GM23248 (cell line): Measurements from ENCODE around the gene TSPEAR. TPM values are rescaled to one million over a fixed set of nuclear protein-coding genes. Genes with fewer than 3 reads are reported as not detected.

ENCODE experiments used
- DNase-seq: peaks from one replicate; pipeline ENCODE4 v3.0.0-alpha.2; 2015
- H2AFZ ChIP-seq: fragments of 200-600 bp; sonication (generic); 2 replicates; pipeline ENCODE4 v1.6.1; 2016; ENCODE audit warnings: antibody characterized with exemption
- H3F3A ChIP-seq: fragments of 200-600 bp; sonication (generic); 2 replicates; pipeline ENCODE4 v1.6.1; 2016; ENCODE audit warnings: mild to moderate bottlenecking, antibody characterized with exemption, mixed run types; ENCODE audit not compliant: insufficient read depth
- H3K27ac ChIP-seq: fragments of 200-600 bp; sonication (generic); 2 replicates; pipeline ENCODE4 v1.5.1; 2016; ENCODE audit warnings: mild to moderate bottlenecking
- H3K27me3 ChIP-seq: fragments of 200-600 bp; sonication (generic); replicated peaks from 2 replicates; pipeline ENCODE4 v1.6.1; 2016; ENCODE audit warnings: mild to moderate bottlenecking; ENCODE audit not compliant: insufficient read depth
- H3K36me3 ChIP-seq: fragments of 200-600 bp; sonication (generic); 2 replicates; pipeline ENCODE4 v1.6.1; 2016; ENCODE audit warnings: low read depth, mild to moderate bottlenecking
- H3K4me1 ChIP-seq: fragments of 200-600 bp; sonication (generic); 2 replicates; pipeline ENCODE4 v1.6.1; 2016; ENCODE audit warnings: mild to moderate bottlenecking; ENCODE audit not compliant: insufficient read depth
- H3K4me2 ChIP-seq: fragments of 200-600 bp; sonication (generic); one replicate; pipeline ENCODE4 v1.6.1; 2016; ENCODE audit warnings: mild to moderate bottlenecking; ENCODE audit not compliant: unreplicated experiment
- H3K4me3 ChIP-seq: fragments of 200-600 bp; sonication (generic); 2 replicates; pipeline ENCODE4 v1.5.1; 2016; ENCODE audit warnings: mild to moderate bottlenecking
- H3K79me2 ChIP-seq: fragments of 200-600 bp; sonication (generic); 2 replicates; pipeline ENCODE4 v1.6.1; 2016; ENCODE audit warnings: mild to moderate bottlenecking; ENCODE audit not compliant: insufficient read depth
- H3K9ac ChIP-seq: fragments of 200-600 bp; sonication (generic); 2 replicates; pipeline ENCODE4 v1.6.1; 2016; ENCODE audit warnings: mild to moderate bottlenecking
- H3K9me2 ChIP-seq: fragments of 200-600 bp; sonication (generic); 2 replicates; pipeline ENCODE4 v1.6.1; 2016; ENCODE audit warnings: mixed run types, mild to moderate bottlenecking, moderate library complexity; ENCODE audit not compliant: insufficient read depth
- H3K9me3 ChIP-seq: fragments of 200-600 bp; sonication (generic); one replicate; pipeline ENCODE4 v1.6.1; 2017; ENCODE audit warnings: low read depth
- H4K20me1 ChIP-seq: fragments of 200-600 bp; sonication (generic); 2 replicates; pipeline ENCODE4 v1.6.0; 2016; ENCODE audit not compliant: insufficient read depth
- EZH2 ChIP-seq: fragments of 200-600 bp; sonication (generic); IDR thresholded peaks from 2 replicates; pipeline ENCODE4 v1.6.1; 2018; ENCODE audit warnings: antibody characterized with exemption, mild to moderate bottlenecking; ENCODE audit not compliant: insufficient read depth, poor library complexity, severe bottlenecking
- EZH2phosphoT487 ChIP-seq: fragments of 200-600 bp; sonication (generic); IDR thresholded peaks from 2 replicates; pipeline ENCODE4 v1.6.1; 2018; ENCODE audit warnings: antibody characterized with exemption, moderate library complexity, mild to moderate bottlenecking, low read depth; ENCODE audit not compliant: insufficient read depth
- WGBS, 2 experiments: methylation state at CpG; one replicate each; pipeline ENCODE4 v1.1.6; 2015 to 2017; ENCODE audit warnings: low lambda C conversion rate in 2 of 2, low coverage in 1 of 2; ENCODE audit errors: missing lambda C conversion rate in 2 of 2; 5-methylcytosine and 5-hydroxymethylcytosine counted together
- in situ Hi-C: fragments of 300-500 bp; cut with MboI; formaldehyde crosslinking; loops from 2 replicates; pipeline ENCODE4 v1.15.0; 2020
- polyA plus RNA-seq: library from polyadenylated mRNA; unstranded; fragments of >200 nt; fragmentation: Nextera tagmentation; extraction: Ambion mirVana; gene quantifications from 2 replicates; pipeline ENCODE4 v1.2.1, GENCODE V29; 2016
- total RNA-seq: library from RNA; depleted of rRNA; stranded (reverse); fragments of >200 nt; shearing (Covaris generic); gene quantifications from 2 replicates; pipeline ENCODE4 v1.2.3, GENCODE V29; 2014

Gene TSPEAR
- total and polyA plus RNA-seq, 2 experiments from 2014 or later, result not detected

DNA sequence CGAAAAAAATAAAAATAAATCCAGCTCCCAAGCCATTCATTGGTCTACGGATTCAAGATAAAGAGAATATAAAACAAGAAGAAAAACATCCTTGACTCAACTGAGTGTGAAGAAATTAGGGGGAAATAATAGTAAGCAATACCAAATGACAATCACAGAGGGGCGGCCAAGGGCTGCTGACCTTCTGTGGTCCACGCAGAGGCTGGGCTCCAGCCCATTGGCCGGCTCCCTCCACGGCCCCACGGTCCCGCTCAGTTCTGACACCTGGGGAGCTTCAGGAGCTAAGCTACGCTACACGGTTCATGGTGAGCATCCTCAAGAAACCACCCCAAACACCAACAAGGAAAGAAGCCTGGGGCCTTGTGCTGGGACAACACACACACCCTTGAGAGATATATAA is 14.8 kb downstream of the TSPEAR start:
- H3K36me3 ChIP-seq, result no peaks in the 10 kb centered on the region
- H3K27me3 ChIP-seq, result peaks cover 54% of the 10 kb centered on the region
- no peaks in the 10 kb centered on the region for H3K9me2 ChIP-seq
- in situ Hi-C loops, result no loop called here
- H3K9ac ChIP-seq, result no peak overlapping the region
- no peaks in the 10 kb centered on the region for H4K20me1 ChIP-seq
- TF ChIP-seq EZH2phosphoT487 (no peak), EZH2 (no peak)
- H3K4me1 ChIP-seq, result no peaks in the 10 kb centered on the region
- no peak overlapping the region for H2AFZ ChIP-seq
- WGBS, 2 experiments, result 42 to 48% methylated on average over 7 to 10 of the region's 10 CpGs
- H3K27ac ChIP-seq, result no peak overlapping the region
- H3K79me2 ChIP-seq, result no peaks in the 10 kb centered on the region
- no peak overlapping the region for H3K4me2 ChIP-seq
- H3F3A ChIP-seq, result no peaks in the 10 kb centered on the region
- DNase-seq, result no peak
- no peaks in the 10 kb centered on the region for H3K9me3 ChIP-seq
- H3K4me3 ChIP-seq, result no peak overlapping the region

DNA sequence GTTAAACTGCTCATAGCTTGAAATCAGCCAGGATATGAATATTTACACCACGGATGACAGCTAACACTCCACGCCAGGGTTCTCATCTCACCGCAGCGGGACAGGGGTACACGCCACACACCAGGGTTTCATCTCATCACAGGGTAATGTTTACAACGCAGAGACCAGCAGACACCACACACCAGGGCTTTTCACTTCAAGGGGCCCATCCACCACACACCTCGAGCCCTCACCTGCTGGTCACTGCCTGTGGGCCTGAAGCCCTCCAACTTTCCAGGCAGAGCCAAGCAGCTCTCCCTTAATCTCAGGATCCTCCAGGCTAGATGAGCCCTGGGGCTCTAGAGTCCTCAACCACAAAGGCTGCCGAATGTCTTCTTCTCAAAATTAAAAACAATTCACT is 15.7 kb downstream of the TSPEAR start:
- no peak for DNase-seq
- no peaks in the 10 kb centered on the region for H4K20me1 ChIP-seq
- no peak overlapping the region for H3K9ac ChIP-seq
- no peaks in the 10 kb centered on the region for H3K36me3 ChIP-seq
- H2AFZ ChIP-seq, result no peak overlapping the region
- no peak for TF ChIP-seq EZH2phosphoT487
- TF ChIP-seq EZH2, result no peak
- H3K4me1 ChIP-seq, result no peaks in the 10 kb centered on the region
- no peak overlapping the region for H3K4me3 ChIP-seq
- no peak overlapping the region for H3K27ac ChIP-seq
- no peaks in the 10 kb centered on the region for H3K79me2 ChIP-seq
- peaks cover 45% of the 10 kb centered on the region for H3K27me3 ChIP-seq
- no peaks in the 10 kb centered on the region for H3K9me3 ChIP-seq
- WGBS, 2 experiments, result 39 to 43% methylated on average over 8 of the region's 8 CpGs
- H3K9me2 ChIP-seq, result no peaks in the 10 kb centered on the region
- in situ Hi-C loops, result no loop called here
- no peaks in the 10 kb centered on the region for H3F3A ChIP-seq
- no peak overlapping the region for H3K4me2 ChIP-seq

DNA sequence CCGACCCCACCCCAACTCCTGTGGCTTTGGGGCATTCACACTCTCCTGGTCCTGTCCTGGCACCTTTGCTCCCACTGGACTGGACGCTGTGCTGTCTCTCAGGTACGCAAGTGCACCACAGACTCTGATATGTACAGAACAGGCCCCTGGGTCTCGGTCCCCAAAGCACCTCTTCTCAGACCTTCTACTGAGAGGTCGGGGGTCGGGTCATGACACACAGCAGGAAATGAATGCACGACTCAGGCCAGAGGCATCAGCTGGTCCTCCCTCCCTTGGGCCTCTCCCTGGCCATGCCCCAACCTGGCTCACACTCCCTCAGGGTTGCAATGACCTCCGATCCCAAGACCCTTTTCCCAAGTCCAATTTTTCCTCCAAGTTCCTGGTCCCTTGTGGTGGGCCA is 16.2 kb downstream of the TSPEAR start:
- no peaks in the 10 kb centered on the region for H3K9me2 ChIP-seq
- H3F3A ChIP-seq, result no peaks in the 10 kb centered on the region
- no peaks in the 10 kb centered on the region for H3K9me3 ChIP-seq
- WGBS, 2 experiments, result 27 to 31% methylated on average over 8 of the region's 8 CpGs
- no peak for TF ChIP-seq EZH2phosphoT487
- TF ChIP-seq EZH2, result no peak
- in situ Hi-C loops, result no loop called here
- no peaks in the 10 kb centered on the region for H3K36me3 ChIP-seq
- DNase-seq, result no peak
- no peaks in the 10 kb centered on the region for H4K20me1 ChIP-seq
- H3K79me2 ChIP-seq, result no peaks in the 10 kb centered on the region
- no peak overlapping the region for H3K9ac ChIP-seq
- no peak overlapping the region for H3K4me3 ChIP-seq
- peaks cover 42% of the 10 kb centered on the region for H3K27me3 ChIP-seq
- no peak overlapping the region for H3K27ac ChIP-seq
- no peak overlapping the region for H3K4me2 ChIP-seq
- H3K4me1 ChIP-seq, result no peaks in the 10 kb centered on the region
- H2AFZ ChIP-seq, result no peak overlapping the region

DNA sequence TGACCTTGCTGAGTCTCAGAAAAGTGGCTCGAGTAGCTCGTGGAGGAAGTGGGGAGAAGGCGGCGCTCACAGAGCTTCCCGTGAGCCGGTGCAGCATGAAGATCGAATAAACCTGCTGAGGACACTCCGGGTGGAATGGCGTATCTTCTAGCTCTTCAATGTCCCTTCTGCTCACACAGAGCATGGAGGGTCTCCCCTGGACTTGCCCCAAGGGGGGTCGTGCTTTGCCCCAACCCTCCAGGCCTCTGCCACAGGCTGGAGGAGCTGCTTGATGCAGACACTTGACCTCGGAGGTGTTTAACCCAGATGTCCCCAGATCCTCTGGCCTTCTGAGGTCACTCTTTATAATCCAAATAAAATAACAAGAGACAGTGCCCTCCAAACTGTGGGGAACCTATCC is 16.6 kb downstream of the TSPEAR start:
- Histone ChIP-seq H3K27ac (no peak overlapping the region), H3K4me2 (no peak overlapping the region), H4K20me1 (no peaks in the 10 kb centered on the region), H2AFZ (no peak overlapping the region), H3K36me3 (no peaks in the 10 kb centered on the region), H3K9ac (no peak overlapping the region), H3K9me3 (no peaks in the 10 kb centered on the region), H3K79me2 (no peaks in the 10 kb centered on the region), H3K27me3 (peaks cover 42% of the 10 kb centered on the region), H3F3A (no peaks in the 10 kb centered on the region), H3K4me1 (no peaks in the 10 kb centered on the region), H3K9me2 (no peaks in the 10 kb centered on the region), H3K4me3 (no peak overlapping the region)
- in situ Hi-C loops, result no loop called here
- WGBS, 2 experiments, result 44 to 52% methylated on average over 11 of the region's 11 CpGs
- TF ChIP-seq EZH2phosphoT487 (no peak), EZH2 (no peak)
- no peak for DNase-seq
